Parathyroid adenoma (tissue), 2 donors: Measurements from ENCODE around the gene GRM8.

Experiments
- H2AFZ ChIP-seq: fragments of 300-600 bp; sonication (generic); one replicate; pipeline ENCODE4 v1.7.0; 2017; ENCODE audit warnings: antibody characterized with exemption, mild to moderate bottlenecking
- H3K27ac ChIP-seq: fragments of 300-600 bp; sonication (generic); one replicate; pipeline ENCODE4 v1.7.0; 2017
- H3K27me3 ChIP-seq: fragments of 300-600 bp; sonication (generic); one replicate; pipeline ENCODE4 v1.7.0; 2017; ENCODE audit warnings: low read length; ENCODE audit not compliant: control insufficient read depth, insufficient read depth
- H3K36me3 ChIP-seq: fragments of 300-600 bp; sonication (generic); one replicate; pipeline ENCODE4 v1.7.0; 2017; ENCODE audit warnings: low read length; ENCODE audit not compliant: control insufficient read depth, insufficient read depth
- H3K4me1 ChIP-seq: fragments of 300-600 bp; sonication (generic); one replicate; pipeline ENCODE4 v1.7.0; 2017; ENCODE audit warnings: control low read depth
- H3K4me2 ChIP-seq: fragments of 300-600 bp; sonication (generic); one replicate; pipeline ENCODE4 v1.7.0; 2017; ENCODE audit warnings: low read length
- H3K4me3 ChIP-seq: fragments of 300-600 bp; sonication (generic); one replicate; pipeline ENCODE4 v1.7.0; 2017; ENCODE audit warnings: low read depth, low read length
- H3K79me2 ChIP-seq: fragments of 300-600 bp; sonication (generic); one replicate; pipeline ENCODE4 v1.7.0; 2017; ENCODE audit warnings: control low read depth
- H3K9ac ChIP-seq: fragments of 300-600 bp; sonication (generic); one replicate; pipeline ENCODE4 v1.7.0; 2017; ENCODE audit warnings: mild to moderate bottlenecking
- H3K9me3 ChIP-seq: fragments of 300-600 bp; sonication (generic); one replicate; pipeline ENCODE4 v1.7.0; 2017; ENCODE audit warnings: low read length; ENCODE audit not compliant: control insufficient read depth
- CTCF ChIP-seq: fragments of 300-600 bp; sonication (generic); IDR thresholded peaks from one replicate; pipeline ENCODE4 v1.7.0; 2017; ENCODE audit warnings: antibody characterized with exemption, mild to moderate bottlenecking
- donor health status: primary hyperparathyroidism.

The GRM8 gene

GRCh38 chr7:126780993-126781392 is 471.7 kb downstream of the GRM8 start:
- no peaks in the 10 kb centered on the region for H3K36me3 ChIP-seq
- H3K4me2 ChIP-seq: no peak overlapping the region
- H3K4me3 ChIP-seq: no peak overlapping the region
- no peaks in the 10 kb centered on the region for H3K9me3 ChIP-seq
- H3K4me1 ChIP-seq: no peaks in the 10 kb centered on the region
- no peak for TF ChIP-seq CTCF
- H3K79me2 ChIP-seq: no peaks in the 10 kb centered on the region
- H2AFZ ChIP-seq: no peak overlapping the region
- no peak overlapping the region for H3K27ac ChIP-seq
- H3K9ac ChIP-seq: no peak overlapping the region
- H3K27me3 ChIP-seq: no peaks in the 10 kb centered on the region

GRCh38 chr7:126778101-126778500 is 474.6 kb downstream of the GRM8 start:
- no peaks in the 10 kb centered on the region for H3K4me1 ChIP-seq
- TF ChIP-seq CTCF: no peak
- no peak overlapping the region for H2AFZ ChIP-seq
- no peaks in the 10 kb centered on the region for H3K79me2 ChIP-seq
- no peaks in the 10 kb centered on the region for H3K27me3 ChIP-seq
- H3K9me3 ChIP-seq: no peaks in the 10 kb centered on the region
- H3K4me3 ChIP-seq: no peak overlapping the region
- no peak overlapping the region for H3K9ac ChIP-seq
- H3K36me3 ChIP-seq: no peaks in the 10 kb centered on the region
- H3K4me2 ChIP-seq: no peak overlapping the region
- H3K27ac ChIP-seq: no peak overlapping the region

GRCh38 chr7:126776498-126776897 is 476.2 kb downstream of the GRM8 start:
- Histone ChIP-seq H2AFZ (no peak overlapping the region), H3K27ac (no peak overlapping the region), H3K4me3 (no peak overlapping the region), H3K9me3 (no peaks in the 10 kb centered on the region), H3K4me1 (no peaks in the 10 kb centered on the region), H3K4me2 (no peak overlapping the region), H3K79me2 (no peaks in the 10 kb centered on the region), H3K27me3 (no peaks in the 10 kb centered on the region), H3K36me3 (no peaks in the 10 kb centered on the region), H3K9ac (no peak overlapping the region)
- no peak for TF ChIP-seq CTCF

- Histone ChIP-seq H3K4me3 (no peak overlapping the region), H3K27ac (no peak overlapping the region), H3K79me2 (no peaks in the 10 kb centered on the region), H3K9ac (no peak overlapping the region), H2AFZ (no peak overlapping the region), H3K4me2 (no peak overlapping the region), H3K4me1 (no peaks in the 10 kb centered on the region), H3K36me3 (no peaks in the 10 kb centered on the region), H3K9me3 (no peaks in the 10 kb centered on the region), H3K27me3 (no peaks in the 10 kb centered on the region)
- TF ChIP-seq CTCF: no peak
These were observed 478.7 kb downstream of the GRM8 start for GRCh38 chr7:126774077-126774476.

- TF ChIP-seq CTCF: no peak
These were observed 483.9 kb downstream of the GRM8 start for GRCh38 chr7:126768836-126769235.

More at GRCh38 chr7:126768836-126769235, 483.9 kb downstream of the GRM8 start:
- Histone ChIP-seq H3K36me3 (no peaks in the 10 kb centered on the region), H3K79me2 (no peaks in the 10 kb centered on the region), H3K4me1 (no peaks in the 10 kb centered on the region), H3K9me3 (no peaks in the 10 kb centered on the region), H3K9ac (no peak overlapping the region), H2AFZ (no peak overlapping the region), H3K4me3 (no peak overlapping the region), H3K27me3 (no peaks in the 10 kb centered on the region), H3K27ac (no peak overlapping the region), H3K4me2 (no peak overlapping the region)
